GM21360 (cell line): ENCODE measurements around the gene CAT.

Experiments
- ATAC-seq: cut with Tn5 transposase; IDR thresholded peaks from one replicate; pipeline ENCODE4 v1.9.1; 2021; ENCODE audit warnings: mild to moderate bottlenecking, moderate library complexity; ENCODE audit not compliant: unreplicated experiment

Gene CAT

GRCh38 chr11:34493926-34494595 lies 55.3 kb downstream of the CAT start:
- no peak for ATAC-seq

- no peak for ATAC-seq
Observed at GRCh38 chr11:34495239-34495723, 56.5 kb downstream of the CAT start.

GRCh38 chr11:34495724-34496377 lies 57.1 kb downstream of the CAT start:
- ATAC-seq: no peak

- no peak for ATAC-seq
Observed at GRCh38 chr11:34499719-34500500, 61.2 kb downstream of the CAT start.

- ATAC-seq: no peak
Observed at GRCh38 chr11:34501500-34501899, 62.8 kb downstream of the CAT start.

GRCh38 chr11:34501949-34502348 lies 63.2 kb downstream of the CAT start:
- ATAC-seq: no peak

GRCh38 chr11:34502949-34503348 lies 64.2 kb downstream of the CAT start:
- ATAC-seq: no peak

GRCh38 chr11:34505874-34506273 lies 67.1 kb downstream of the CAT start:
- no peak for ATAC-seq

- ATAC-seq: no peak
Observed at GRCh38 chr11:34507156-34507555, 68.4 kb downstream of the CAT start.

GRCh38 chr11:34507610-34508009 lies 68.9 kb downstream of the CAT start:
- no peak for ATAC-seq

GRCh38 chr11:34508524-34508923 lies 69.8 kb downstream of the CAT start:
- ATAC-seq: no peak

- ATAC-seq: no peak
Observed at GRCh38 chr11:34509336-34509876, 70.7 kb downstream of the CAT start.

- no peak for ATAC-seq
Observed at GRCh38 chr11:34510218-34510617, 71.5 kb downstream of the CAT start.

- ATAC-seq: no peak
Observed at GRCh38 chr11:34510673-34511072, 71.9 kb downstream of the CAT start.

GRCh38 chr11:34512840-34513681 lies 74.3 kb downstream of the CAT start:
- peak; percentile 90 for ATAC-seq

GRCh38 chr11:34513682-34514449 lies 75.1 kb downstream of the CAT start, which contains the start of gene ELF5:
Gene ELF5, minus strand, starts transcription at chr11:34513794. Its CDS starts 8,045 bp downstream, at chr11:34505749.
- no peak for ATAC-seq

GRCh38 chr11:34514597-34514996 lies 75.9 kb downstream of the CAT start:
- ATAC-seq: no peak

GRCh38 chr11:34516247-34517040 lies 77.7 kb downstream of the CAT start:
- ATAC-seq: no peak
